Left lobe of liver (tissue), 2 donors: ENCODE data around the gene PAH. TPM values are rescaled to one million over a fixed set of nuclear protein-coding genes. Genes with fewer than 3 reads are reported as not detected.

Experiments used
- ATAC-seq: fragments of 200-7000 bp; cut with Tn5 transposase; one replicate; pipeline ENCODE4 v1.9.1; 2020; ENCODE audit warnings: mild to moderate bottlenecking, moderate library complexity
- DNase-seq: peaks from one replicate; pipeline ENCODE4 v3.0.0-alpha.2; 2020; ENCODE audit warnings: low spot score
- total RNA-seq: library from RNA; stranded (reverse); gene quantifications from one replicate; pipeline ENCODE4 v1.2.1, GENCODE V29; 2021
- donor health status: DM: no; HTN: no; CAD: no; lungs with moderate emphysema.
- donor health status: DM: no; HTN: yes; CAD: no.

Gene PAH
- total RNA-seq, 1 donor from 2014 or later: 1,162 TPM

DNA sequence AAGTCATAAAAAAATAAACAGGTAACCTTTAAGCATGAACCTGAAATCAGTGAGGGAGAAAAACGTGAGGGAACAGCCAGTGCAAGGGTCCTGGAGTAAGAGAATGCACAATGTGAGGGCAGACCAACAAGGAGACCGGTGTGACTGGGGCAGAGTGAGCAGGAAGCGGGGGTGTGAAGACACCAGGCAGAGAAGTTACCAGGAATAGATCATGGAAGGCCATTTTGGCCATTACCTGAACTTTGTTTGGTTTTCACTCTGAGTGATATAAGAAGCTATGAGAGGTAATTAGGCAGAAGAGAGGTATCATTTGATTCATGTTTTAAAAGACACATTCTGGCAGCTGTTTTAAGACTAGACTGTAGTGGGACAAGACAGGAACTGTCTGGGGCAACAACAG lies 15.0 kb downstream of the PAH start:
- peak; percentile 2 for ATAC-seq
- no peak for DNase-seq

DNA sequence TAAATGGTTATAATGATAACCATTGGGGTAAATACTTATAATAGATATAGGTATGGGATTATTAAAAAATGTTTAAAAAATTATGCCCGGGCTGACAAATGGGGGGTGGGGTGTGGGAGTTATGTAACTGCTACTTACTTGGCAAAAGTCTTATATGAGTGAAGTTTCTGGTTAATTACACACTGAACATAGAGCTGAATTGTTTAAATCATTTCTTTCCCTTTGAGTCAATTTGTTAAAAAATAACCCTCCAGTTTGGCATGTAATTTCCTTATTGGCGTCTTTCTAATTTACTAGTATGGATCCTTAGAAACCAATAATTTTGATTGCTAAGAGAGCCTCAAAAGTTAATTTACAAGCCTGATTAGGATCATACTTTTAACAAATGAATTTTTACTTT lies 16.7 kb downstream of the PAH start:
- DNase-seq (no peak), ATAC-seq (no peak)

DNA sequence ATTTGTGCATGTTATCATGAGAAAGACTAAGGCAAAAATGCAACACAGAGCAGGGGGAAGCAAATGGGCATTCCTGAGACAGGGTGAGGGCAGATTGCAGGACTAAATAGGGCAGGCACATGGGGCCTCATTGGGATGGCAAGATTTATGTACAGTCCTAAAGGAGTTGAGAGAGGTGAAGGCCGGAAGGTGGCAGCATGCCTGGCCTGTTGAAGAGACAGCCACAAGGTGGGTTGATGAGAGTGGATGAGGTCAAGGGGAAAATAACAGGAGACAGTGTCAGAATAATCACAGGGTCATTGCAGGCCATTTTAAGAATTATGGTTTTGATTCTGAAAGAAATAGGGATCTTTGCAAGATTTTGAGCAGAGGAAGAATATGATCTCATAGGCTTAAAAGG lies 21.0 kb downstream of the PAH start:
- ATAC-seq (peak; percentile 15), DNase-seq (no peak)

DNA sequence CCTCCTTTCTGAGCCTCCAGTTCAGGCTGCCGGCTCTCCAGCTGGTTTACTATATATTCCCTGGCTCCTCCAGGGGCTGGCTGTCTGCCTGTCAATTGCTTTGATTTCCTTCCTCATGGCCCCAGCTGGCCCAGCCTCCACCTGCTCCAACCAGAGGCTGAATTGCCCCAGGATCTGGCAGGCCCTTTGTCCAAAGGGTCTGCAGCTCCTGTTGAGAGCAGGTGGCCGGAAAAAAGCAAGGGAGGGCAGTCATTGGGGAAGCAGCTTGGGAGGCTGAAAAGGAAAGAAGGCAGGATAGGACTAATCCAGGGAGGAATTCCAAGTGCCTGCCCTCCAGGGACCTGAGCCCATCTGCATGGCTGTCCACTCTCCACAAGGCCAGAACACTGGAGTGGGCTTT lies 25.3 kb downstream of the PAH start:
- ATAC-seq: peak; percentile 20
- no peak for DNase-seq

DNA sequence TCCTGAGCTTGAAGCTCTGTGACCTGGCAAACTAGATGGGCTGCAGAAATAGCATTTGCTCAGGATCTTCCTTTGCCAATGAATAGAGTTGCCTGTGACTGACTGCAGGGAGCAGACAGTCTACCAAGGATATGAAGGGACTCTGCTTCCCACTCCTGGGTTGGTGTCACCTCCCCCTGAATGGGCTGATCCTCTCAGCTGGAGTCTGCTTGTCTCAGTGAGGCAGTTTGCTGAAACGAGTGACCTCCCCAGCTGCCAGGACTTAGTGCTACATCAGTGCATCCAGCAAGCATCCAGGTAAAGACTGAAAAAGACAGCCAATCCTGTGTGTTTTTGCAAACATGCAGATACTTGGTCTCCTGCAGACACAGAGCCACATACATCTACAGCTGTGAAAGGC lies 28.5 kb downstream of the PAH start:
- ATAC-seq (peak; percentile 1), DNase-seq (no peak)

DNA sequence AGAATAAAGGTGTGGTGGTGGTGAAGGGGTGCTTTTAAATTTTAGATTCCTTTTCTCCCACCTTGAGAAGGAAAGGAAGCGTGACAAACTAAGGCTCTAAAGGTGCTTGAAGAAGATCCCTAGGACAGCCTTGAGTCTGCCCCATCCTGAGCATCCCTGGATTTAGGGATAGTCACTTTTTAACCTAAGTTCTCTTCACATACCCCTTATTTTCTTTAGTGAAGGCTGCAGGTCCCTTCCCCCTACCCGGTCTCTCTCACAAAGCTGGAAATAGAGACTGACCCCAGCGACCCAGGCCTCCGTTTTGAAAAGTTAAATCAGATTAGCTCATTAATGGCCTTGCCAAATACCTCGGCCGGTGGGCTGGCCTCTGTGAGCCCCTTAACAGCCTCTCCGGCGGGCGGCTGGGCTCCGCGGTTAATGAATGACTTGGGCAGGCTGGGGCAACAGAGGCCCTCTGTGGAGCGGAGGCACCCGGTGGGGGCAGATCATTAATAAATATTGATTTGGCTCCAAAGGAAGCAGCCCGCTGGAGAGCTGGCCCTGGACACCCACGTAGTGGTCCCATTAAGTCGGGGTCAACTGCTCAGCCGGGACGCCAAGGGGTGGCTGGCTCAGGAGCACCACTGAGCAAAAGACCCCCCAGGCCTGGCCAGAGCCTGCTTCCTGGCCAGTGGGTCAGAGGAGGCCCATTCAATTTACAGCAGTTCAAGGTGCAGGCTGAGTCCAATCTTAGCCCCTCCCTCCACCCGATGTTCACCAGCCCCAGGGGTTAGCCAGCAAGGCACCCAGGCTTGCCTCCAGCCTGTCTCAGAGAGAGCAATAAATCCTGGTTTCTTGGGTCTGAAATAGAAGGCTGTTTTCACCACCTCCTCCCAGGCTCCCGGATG lies 31.8 kb downstream of the PAH start:
- ATAC-seq: peak; percentile 70
- peak; percentile 73 for DNase-seq

DNA sequence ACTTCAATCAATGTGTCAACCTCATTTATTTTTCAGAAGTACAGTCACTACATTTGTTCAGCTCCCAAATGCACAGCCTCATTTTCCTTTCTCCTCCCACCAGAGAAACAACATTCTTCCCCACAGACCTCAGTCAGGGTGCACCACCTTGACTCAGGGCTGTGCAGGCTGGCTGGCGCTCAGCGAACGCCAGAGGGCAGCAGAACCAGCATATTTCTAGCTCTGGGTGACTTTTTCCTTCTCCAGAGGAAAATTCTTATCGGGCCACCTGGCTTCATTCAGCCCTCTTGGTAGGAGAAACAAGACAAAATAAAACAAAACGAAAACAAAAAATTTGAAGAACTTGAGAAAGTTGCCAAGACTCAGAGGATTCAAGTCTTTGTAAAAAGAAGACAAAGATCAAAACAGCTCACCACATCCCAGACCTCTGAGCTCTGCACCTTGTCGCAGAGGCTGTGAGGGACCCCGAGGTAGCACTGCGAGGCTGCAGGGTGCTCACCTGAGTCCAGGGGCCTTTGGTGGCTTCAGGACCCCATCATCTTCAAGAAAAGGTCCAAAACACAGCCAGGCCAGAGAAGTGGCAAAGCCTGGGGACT lies 33.7 kb downstream of the PAH start:
- ATAC-seq: peak; percentile 47
- DNase-seq: no peak

DNA sequence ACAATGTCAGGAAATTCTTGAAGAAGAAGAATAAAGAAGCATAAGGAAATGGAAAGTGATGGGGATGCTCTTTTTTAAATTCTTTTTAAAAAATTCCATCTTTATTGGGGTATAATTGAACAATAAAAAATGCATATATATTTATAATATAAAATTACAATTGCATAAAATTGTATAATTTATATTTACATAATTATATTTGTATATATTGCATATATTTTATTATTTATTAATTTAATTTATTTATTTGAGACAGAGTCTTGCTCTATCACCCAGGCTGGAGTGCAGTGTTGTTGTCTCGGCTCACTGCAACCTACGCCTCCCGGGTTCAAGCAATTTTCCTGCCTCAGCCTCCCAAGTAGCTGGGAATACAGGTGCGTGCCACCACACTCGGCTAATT lies 36.3 kb downstream of the PAH start:
- ATAC-seq: no peak
- no peak for DNase-seq

DNA sequence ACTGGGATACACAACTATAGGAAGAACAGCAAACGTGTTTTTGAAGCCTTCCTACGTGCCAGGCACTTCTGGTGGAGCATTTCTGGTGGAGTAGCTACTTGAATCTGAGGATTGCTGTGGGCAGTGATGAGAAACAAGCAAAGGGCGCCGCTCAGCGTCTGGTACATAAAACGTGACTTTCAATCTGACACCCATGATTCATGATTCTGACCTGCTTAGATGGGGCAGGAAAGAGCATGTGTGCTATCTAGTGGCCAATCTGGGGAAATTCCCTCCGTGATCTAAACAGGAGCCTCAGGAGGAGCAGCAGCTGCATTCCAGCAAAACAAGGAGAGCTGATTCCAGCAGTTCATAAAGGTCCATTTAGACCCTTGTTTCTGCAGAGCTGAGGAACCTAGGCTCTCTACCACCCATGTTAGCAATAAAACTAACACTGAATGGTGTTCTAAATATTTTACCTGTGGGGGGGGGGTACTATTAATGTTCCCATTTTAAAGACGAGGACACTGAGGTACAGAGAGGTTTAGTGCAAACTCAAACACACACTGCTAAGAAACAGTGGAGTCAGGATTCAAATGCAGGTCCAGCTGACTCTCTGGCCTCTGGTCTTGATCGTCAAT lies 37.8 kb downstream of the PAH start:
- peak; percentile 4 for ATAC-seq
- DNase-seq: no peak

DNA sequence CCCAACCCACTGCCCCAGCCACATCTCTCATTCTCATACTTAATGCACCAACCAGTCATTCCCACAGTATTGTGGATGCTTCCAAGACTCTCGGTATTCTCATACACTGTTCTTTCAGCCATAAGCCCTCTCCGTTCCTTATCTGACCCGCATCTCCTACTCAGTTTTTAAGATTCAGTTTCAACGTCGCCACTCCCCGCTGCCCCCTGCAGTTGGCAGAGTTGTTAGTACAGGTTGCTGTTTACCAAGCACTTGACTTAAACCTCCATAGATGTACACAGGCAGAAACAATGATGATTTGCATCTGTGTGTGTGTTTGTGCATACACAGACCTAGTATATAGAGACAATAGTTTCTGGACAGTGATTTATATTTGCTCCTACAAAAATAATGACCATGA lies 40.2 kb downstream of the PAH start:
- DNase-seq (no peak), ATAC-seq (no peak)

DNA sequence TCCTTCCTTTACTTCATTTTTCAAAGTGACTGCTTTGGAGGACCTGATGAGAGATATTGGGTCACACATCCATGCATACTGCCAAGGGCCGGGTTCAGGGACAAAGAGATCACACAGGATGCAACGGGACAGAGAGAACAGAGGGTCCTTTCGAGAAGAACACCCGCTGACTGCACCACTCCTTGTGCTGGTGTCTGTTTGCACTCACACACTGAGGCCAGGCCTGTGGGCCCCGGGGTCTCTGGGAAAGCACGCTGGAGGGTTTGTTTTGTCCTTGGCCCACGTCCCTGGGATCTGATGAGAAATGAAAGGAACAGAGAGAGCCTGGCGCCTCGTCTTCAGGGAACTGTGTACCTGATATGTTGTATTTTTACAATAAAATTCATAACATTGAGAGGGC lies 42.2 kb downstream of the PAH start:
- DNase-seq (no peak), ATAC-seq (peak; percentile 4)

DNA sequence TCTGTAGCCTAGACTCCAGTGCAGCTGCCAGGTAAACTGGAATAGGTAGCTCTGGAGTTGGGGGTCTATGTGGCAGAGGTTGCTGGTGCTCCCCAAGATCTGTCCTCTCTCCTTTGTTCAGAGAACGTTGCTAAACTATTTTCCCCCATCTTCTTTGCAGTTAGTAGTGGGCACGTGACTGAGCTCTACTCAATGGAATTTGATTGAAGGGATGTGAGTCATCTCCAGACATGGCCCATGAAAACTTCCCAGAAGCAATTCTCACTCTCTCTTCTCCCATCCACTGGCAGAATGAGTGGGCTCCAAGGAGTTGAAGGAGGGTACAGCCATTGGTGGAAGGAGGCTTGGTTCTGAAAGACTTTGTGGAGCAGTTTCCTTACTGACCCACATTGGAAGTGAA lies 44.0 kb downstream of the PAH start:
- peak; percentile 11 for ATAC-seq
- no peak for DNase-seq

DNA sequence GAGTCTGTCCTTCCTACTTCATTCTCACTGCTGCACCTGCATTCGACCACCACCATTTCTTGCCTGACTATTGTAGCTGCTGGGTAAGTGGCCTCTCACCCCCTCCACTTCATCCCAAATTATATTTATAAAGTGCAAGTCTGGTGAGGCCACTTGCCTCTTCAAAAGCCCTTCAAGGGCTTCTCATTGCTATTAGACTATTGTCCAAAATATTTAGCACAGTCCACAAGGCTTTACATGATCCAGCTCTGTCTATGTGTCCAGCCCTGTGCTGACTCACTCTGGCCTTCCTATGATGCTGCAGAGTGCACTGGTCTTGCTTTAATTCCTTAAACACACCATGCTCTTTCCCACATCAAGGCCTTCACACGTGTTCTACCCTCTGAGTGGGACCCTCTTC lies 46.0 kb downstream of the PAH start:
- ATAC-seq: no peak
- DNase-seq: no peak

DNA sequence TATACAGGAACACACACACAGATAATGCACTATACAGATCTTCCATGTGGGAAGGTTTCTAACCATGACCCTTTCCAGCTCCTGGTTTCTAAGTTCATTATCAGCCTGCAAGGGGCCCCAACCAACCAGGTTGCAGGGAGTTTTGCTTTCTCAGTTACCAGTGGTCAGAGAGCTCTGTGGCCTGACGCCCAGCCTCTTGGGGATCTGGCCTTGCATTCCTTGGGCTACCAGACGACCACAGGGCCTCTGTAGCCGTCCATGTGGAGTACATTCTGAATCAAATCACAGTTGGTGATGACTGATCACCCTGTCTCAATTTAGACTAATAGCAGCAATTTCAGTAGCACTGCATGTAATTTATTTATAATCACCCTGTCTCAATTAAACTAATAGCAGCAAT lies 47.5 kb downstream of the PAH start:
- ATAC-seq: peak; percentile 21
- no peak for DNase-seq

DNA sequence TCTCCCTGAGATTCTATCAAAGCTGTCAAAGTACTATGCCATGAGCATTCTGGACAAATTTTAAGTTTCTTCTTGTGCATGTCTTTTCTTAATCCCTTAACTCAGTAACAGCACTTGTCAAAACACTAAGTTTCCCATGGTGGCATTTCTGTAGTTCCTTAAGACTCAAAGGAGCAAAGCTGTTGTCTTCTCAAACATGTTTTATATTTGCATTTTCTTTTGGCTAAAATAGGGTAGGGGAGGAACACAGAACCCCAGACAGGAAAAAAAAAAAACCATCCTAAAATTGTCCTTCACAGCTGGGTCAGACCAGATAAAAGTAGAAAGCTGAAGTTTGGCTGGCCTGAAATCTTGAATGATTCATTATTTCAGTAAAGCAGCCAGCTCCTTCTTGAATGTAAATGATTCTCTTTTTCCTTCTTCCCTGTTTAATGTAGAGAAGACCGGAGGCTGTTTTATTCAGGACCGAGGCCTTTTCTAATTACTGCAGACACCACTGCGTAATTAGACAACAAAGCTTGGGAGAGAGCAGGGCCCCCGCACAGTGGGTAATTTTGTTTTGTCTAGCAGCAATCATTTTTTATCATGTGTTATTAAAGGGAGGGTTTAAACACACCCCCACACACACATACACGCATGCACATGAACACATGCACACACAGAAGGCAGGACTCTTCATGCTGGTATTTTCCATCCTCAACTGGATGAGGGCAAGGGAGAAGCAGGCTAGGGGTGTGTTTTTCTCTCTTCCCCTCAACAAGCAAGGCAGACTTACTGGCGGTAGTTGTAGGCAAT lies 51.0 kb downstream of the PAH start:
- DNase-seq (no peak), ATAC-seq (no peak)

DNA sequence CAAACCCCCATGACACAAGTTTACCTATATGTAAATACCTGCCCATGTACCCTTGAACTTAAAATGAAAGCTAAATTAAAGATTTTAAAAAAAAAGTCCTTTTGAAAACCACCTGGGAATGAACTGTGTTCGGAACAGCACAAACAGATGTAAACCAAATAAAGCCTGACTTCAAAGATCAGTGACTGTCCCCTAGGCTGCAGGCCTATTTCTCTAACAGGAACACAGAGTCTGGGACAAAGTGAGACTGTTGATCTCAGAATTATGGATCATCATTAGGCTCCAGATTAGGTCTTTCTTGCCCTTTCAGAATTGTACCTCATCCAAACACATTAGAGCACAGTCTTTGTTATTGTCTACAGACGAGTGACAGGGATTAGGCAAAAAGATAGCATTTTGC lies 54.6 kb downstream of the PAH start:
- ATAC-seq (peak; percentile 7), DNase-seq (no peak)

DNA sequence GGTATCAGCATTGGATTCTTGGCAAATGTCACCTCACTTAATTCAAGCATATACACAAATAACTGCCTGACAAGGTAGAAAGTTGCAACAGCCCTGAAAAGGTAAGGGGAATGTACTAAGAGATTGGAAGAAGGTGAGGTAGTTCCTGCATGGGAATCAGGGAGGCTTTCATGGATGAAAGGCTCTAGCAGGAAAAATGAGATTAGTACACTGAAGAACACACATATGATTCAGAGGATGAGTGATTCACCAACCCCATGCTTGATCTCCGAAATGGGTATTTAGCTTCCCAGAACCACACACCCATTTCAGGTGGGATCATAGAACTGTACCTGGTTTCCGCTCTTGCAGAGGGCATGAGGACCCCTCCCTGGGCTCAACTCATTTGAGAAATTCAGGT lies 65.8 kb downstream of the PAH start:
- ATAC-seq (no peak), DNase-seq (no peak)

DNA sequence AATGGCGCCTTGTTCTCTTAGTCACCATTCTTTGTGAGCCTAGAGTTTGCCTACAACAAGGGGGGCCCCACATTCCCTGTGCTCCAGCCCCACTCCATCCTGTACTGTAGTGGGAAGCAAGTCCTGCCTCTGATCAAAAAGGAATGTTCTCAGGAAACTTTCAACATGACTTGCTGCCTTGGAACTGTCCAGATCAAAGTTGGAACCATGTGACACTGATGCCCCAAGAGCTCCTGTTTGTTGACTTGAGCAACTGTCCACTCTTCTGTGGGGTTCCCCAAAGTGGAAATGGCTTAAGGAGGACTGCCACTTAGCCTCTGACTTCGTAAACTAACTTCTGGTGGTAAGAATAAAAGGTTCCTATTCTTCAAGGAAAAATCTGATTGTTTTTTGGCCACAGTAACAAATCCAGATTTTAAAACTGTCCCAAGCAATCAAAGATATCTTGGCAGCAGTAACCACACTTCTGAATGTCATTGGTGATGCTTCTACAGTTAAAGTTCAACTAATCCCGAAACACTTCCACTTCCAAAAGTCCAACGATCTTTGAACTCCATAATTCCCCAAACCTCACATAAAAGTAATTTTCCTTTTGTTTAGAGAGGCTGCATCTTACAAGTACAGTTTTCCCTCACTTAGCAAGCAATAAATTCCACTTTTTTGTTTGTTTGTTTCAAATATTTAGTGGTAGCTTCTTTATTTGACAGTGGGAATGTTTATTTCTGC lies 67.2 kb downstream of the PAH start:
- ATAC-seq (peak; percentile 43), DNase-seq (no peak)

DNA sequence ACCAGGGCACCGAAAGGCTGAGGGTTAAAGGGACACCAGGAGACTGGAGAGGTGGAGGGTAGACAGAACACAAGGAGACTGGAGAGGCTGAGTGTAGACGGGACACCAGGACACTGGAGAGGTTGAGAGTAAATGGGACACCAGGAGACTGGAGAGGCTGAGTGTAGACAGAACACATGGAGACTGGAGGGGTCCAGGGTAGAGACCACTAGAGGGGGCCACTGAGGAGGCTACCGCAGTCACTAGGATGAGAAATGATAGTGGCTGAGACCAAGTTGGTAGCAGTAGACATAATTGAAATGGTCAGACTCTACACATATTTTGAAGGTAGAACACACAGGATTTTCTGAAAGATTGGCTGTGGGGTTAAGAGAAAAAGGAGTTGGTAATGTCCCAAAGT lies 68.2 kb downstream of the PAH start:
- no peak for ATAC-seq
- DNase-seq: no peak

DNA sequence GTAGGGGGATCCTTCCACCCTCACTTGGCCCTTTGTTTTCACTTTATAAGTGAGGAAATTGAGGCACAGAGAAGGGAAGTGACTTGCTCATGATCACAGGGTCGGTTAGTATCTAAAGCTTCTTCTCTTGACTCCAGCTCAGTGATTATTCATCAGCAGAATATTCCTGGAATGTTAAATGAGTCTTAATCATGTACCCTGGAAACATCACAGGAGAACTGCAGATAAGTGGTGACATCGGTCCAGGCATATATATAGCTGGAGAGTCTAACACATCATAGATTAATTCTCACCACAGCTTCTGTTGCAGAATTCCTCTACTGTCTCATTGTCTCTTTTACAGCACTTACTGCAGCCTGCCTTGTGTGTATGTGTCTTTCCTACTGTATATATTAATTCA lies 69.9 kb downstream of the PAH start:
- DNase-seq: no peak
- ATAC-seq: no peak
